Hepatocyte (in vitro differentiated cells): ENCODE measurements around the gene OR5AR1. TPM values are rescaled to one million over a fixed set of nuclear protein-coding genes. Genes with fewer than 3 reads are reported as not detected.

Source experiments
- DNase-seq: peaks from one replicate; pipeline ENCODE4 v3.0.0-alpha.2; 2016; ENCODE audit warnings: low spot score
- H2AFZ ChIP-seq: fragments of 200-600 bp; sonication (generic); 2 replicates; pipeline ENCODE4 v1.6.0; 2016; ENCODE audit warnings: antibody characterized with exemption, mild to moderate bottlenecking
- H3K27ac ChIP-seq: fragments of 200-600 bp; sonication (generic); 2 replicates; pipeline ENCODE4 v1.5.1; 2016; ENCODE audit warnings: mild to moderate bottlenecking
- H3K27me3 ChIP-seq: fragments of 200-600 bp; sonication (generic); 2 replicates; pipeline ENCODE4 v1.6.1; 2016
- H3K36me3 ChIP-seq: fragments of 200-600 bp; sonication (generic); replicated peaks from 2 replicates; pipeline ENCODE4 v1.5.1; 2016; ENCODE audit warnings: low read depth; ENCODE audit not compliant: insufficient read depth
- H3K4me1 ChIP-seq: fragments of 200-600 bp; sonication (generic); 2 replicates; pipeline ENCODE4 v1.5.1; 2016; ENCODE audit warnings: mild to moderate bottlenecking, moderate library complexity; ENCODE audit not compliant: insufficient read depth
- H3K4me2 ChIP-seq: fragments of 200-600 bp; sonication (generic); 2 replicates; pipeline ENCODE4 v1.6.0; 2016
- H3K4me3 ChIP-seq: fragments of 200-600 bp; sonication (generic); 2 replicates; pipeline ENCODE4 v1.5.1; 2016; ENCODE audit warnings: mild to moderate bottlenecking
- H3K79me2 ChIP-seq: fragments of 200-600 bp; sonication (generic); 2 replicates; pipeline ENCODE4 v1.6.0; 2017; ENCODE audit warnings: mild to moderate bottlenecking
- H3K9me2 ChIP-seq: fragments of 200-600 bp; sonication (generic); replicated peaks from 2 replicates; pipeline ENCODE4 v1.6.0; 2017; ENCODE audit warnings: mild to moderate bottlenecking; ENCODE audit not compliant: insufficient read depth
- H3K9me3 ChIP-seq: fragments of 200-600 bp; sonication (generic); 2 replicates; pipeline ENCODE4 v1.5.1; 2016; ENCODE audit warnings: low read depth, mild to moderate bottlenecking
- H4K20me1 ChIP-seq: fragments of 200-600 bp; sonication (generic); 2 replicates; pipeline ENCODE4 v1.6.0; 2016; ENCODE audit warnings: mild to moderate bottlenecking; ENCODE audit not compliant: insufficient read depth, poor library complexity, severe bottlenecking
- EZH2 ChIP-seq: fragments of 200-600 bp; sonication (generic); IDR thresholded peaks from 2 replicates; pipeline ENCODE4 v1.6.1; 2016; ENCODE audit warnings: antibody characterized with exemption, mild to moderate bottlenecking, borderline replicate concordance
- EZH2phosphoT487 ChIP-seq: fragments of 200-600 bp; sonication (generic); IDR thresholded peaks from one replicate; pipeline ENCODE4 v1.6.1; 2018; ENCODE audit warnings: antibody characterized with exemption, mild to moderate bottlenecking, low read depth, moderate library complexity; ENCODE audit not compliant: unreplicated experiment, severe bottlenecking
- WGBS: methylation state at CpG from one replicate; pipeline ENCODE4 v1.1.6; 2016; ENCODE audit warnings: low lambda C conversion rate; ENCODE audit errors: missing lambda C conversion rate; 5-methylcytosine and 5-hydroxymethylcytosine counted together
- polyA plus RNA-seq: library from polyadenylated mRNA; unstranded; fragments of >200 nt; fragmentation: Nextera tagmentation; extraction: Ambion mirVana; gene quantifications from 2 replicates; pipeline ENCODE4 v1.2.1, GENCODE V29; 2016
- total RNA-seq: library from RNA; depleted of rRNA; stranded (reverse); fragments of >200 nt; gene quantifications from 2 replicates; pipeline ENCODE4 v1.2.3, GENCODE V29; 2014
- TF ChIP-seq, protein P1 (sequence below): fragments of 200-600 bp; sonication (generic); IDR thresholded peaks from 2 replicates; pipeline ENCODE4 v1.5.1; 2016; ENCODE audit warnings: antibody characterized with exemption, mild to moderate bottlenecking; ENCODE audit not compliant: poor library complexity

Gene OR5AR1
- total and polyA plus RNA-seq, 2 experiments from 2014 or later: not detected

DNA sequence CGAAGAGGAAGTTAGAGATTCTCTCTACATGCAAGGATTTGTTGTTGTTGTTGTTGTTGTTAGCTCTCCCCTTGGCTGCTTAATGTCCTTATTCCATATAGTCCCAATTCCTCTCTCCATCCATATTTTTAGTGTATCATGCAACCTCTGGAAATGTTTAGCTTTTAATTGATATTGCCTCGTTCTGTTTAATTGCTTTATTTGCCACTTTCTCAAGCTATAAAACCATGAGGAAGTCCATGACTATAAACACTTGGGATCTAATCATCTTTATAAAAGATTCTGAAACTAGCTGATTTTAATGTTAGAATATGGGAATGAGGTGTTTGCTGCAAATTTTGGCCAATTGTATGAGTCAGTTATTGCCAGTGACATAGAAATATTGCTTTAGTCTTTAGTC lies 29.9 kb downstream of the OR5AR1 start:
- Histone ChIP-seq H3K4me1 (no peaks in the 10 kb centered on the region), H3K79me2 (no peaks in the 10 kb centered on the region), H2AFZ (no peak overlapping the region), H3K9me2 (no peaks in the 10 kb centered on the region), H3K27me3 (no peaks in the 10 kb centered on the region), H3K4me3 (no peak overlapping the region), H3K4me2 (no peak overlapping the region), H4K20me1 (no peaks in the 10 kb centered on the region), H3K36me3 (no peaks in the 10 kb centered on the region), H3K27ac (no peak overlapping the region), H3K9me3 (no peaks in the 10 kb centered on the region)
- DNase-seq: no peak
- WGBS: 91% methylated on average over 2 of the region's 2 CpGs
- TF ChIP-seq EZH2phosphoT487: no peak
- TF ChIP-seq, protein P1, sequence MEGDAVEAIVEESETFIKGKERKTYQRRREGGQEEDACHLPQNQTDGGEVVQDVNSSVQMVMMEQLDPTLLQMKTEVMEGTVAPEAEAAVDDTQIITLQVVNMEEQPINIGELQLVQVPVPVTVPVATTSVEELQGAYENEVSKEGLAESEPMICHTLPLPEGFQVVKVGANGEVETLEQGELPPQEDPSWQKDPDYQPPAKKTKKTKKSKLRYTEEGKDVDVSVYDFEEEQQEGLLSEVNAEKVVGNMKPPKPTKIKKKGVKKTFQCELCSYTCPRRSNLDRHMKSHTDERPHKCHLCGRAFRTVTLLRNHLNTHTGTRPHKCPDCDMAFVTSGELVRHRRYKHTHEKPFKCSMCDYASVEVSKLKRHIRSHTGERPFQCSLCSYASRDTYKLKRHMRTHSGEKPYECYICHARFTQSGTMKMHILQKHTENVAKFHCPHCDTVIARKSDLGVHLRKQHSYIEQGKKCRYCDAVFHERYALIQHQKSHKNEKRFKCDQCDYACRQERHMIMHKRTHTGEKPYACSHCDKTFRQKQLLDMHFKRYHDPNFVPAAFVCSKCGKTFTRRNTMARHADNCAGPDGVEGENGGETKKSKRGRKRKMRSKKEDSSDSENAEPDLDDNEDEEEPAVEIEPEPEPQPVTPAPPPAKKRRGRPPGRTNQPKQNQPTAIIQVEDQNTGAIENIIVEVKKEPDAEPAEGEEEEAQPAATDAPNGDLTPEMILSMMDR: no peak

DNA sequence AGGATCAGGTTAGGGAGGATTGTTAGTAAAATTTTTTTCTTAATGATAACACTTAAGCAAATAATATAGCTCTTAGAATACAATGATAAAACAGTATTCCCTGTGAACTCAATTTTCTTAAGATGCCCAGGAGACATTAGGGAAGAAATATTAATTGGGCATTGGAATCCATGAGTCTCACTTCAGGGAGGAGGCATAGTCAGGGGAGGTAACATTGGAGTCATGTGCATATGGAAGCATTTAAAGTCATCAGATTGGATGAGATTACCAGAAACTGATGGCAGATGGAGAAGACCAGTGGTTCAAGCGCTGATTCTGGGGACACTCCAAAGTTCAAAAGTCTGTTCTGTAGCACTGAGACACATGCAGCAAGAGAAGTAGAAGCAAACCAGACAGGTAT lies 35.3 kb downstream of the OR5AR1 start, which contains the start of gene OR9G1:
Gene OR9G1 (plus strand): TSS at position 301 of the 400 bp plus-strand sequence. CDS start 1,293 bp downstream, outside the sequence.
- Histone ChIP-seq H3K4me1 (no peaks in the 10 kb centered on the region), H3K4me2 (no peak within 1 kb of the TSS), H3K4me3 (no peak within 1 kb of the TSS), H3K27ac (no peak within 1 kb of the TSS), H3K9me3 (no peaks in the 10 kb centered on the region), H3K36me3 (no peaks in the 10 kb centered on the region), H3K9me2 (no peaks in the 10 kb centered on the region), H4K20me1 (no peaks in the 10 kb centered on the region), H3K27me3 (no peaks in the 10 kb centered on the region), H3K79me2 (no peaks in the 10 kb centered on the region), H2AFZ (no peak within 1 kb of the TSS)
- DNase-seq: no peak
- 93% methylated on average over 1 of the region's 1 CpG for WGBS
- TF ChIP-seq EZH2 (no peak), EZH2phosphoT487 (no peak)
- TF ChIP-seq, protein P1: no peak

DNA sequence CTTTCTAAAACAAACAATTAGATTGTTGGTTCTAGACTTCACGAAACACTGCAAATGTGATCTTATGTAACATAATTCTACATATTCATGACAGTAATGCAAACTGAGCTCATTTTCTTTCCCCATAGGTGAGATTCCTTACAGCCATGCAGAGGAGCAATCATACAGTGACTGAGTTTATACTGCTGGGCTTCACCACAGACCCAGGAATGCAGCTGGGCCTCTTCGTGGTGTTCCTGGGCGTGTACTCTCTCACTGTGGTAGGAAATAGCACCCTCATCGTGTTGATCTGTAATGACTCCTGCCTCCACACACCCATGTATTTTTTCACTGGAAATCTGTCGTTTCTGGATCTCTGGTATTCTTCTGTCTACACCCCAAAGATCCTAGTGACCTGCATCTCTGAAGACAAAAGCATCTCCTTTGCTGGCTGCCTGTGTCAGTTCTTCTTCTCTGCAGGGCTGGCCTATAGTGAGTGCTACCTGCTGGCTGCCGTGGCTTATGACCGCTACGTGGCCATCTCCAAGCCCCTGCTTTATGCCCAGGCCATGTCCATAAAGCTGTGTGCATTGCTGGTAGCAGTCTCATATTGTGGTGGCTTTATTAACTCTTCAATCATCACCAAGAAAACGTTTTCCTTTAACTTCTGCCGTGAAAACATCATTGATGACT lies 36.9 kb downstream of the OR5AR1 start:
- H3K27ac ChIP-seq: no peak overlapping the region
- H4K20me1 ChIP-seq: no peaks in the 10 kb centered on the region
- no peaks in the 10 kb centered on the region for H3K9me3 ChIP-seq
- H3K79me2 ChIP-seq: no peaks in the 10 kb centered on the region
- H3K27me3 ChIP-seq: no peaks in the 10 kb centered on the region
- no peaks in the 10 kb centered on the region for H3K4me1 ChIP-seq
- H3K36me3 ChIP-seq: no peaks in the 10 kb centered on the region
- no peak overlapping the region for H3K4me3 ChIP-seq
- H3K4me2 ChIP-seq: no peak overlapping the region
- WGBS: 70% methylated on average over 10 of the region's 10 CpGs
- no peak for DNase-seq
- TF ChIP-seq EZH2: no peak
- TF ChIP-seq EZH2phosphoT487: no peak
- TF ChIP-seq, protein P1: no peak
- H2AFZ ChIP-seq: no peak overlapping the region
- no peaks in the 10 kb centered on the region for H3K9me2 ChIP-seq
